ENCODE measurements around the gene EID2B.

EID2B gene

GRCh38 chr19:39532233-39533002 is at the start of gene EID2B:
TSS of gene EID2B (minus strand) at chr19:39532852. CDS start at chr19:39532802, 50 bp downstream.
- DNase-seq (ENCODE audit: low read depth, low spot score) = peak; percentile 88

DNA sequence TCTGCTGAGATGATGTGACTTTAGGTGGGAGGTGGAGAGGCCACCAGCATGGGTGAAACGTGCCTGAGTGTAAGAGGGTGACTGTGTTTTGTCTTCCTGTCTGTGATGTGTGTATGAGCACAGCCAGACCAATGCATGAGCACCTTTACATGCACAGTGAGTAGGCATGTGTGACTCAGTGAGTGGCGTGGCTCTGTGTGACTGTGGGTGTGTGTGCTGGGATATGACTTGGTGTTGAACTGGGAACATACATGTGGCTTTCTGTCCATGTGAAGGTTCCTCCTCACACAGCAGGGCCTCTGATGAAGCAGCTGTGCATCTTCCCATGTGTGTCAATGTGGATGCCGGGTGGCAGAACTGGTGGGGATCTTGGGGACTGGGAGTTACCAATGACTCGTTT is 49.8 kb upstream of the EID2B start:
- no peak for DNase-seq (ENCODE audit: low read depth, low spot score)

GRCh38 chr19:39568604-39569003 is 36.0 kb upstream of the EID2B start:
- no peak for DNase-seq (ENCODE audit: low read depth, low spot score)

DNA sequence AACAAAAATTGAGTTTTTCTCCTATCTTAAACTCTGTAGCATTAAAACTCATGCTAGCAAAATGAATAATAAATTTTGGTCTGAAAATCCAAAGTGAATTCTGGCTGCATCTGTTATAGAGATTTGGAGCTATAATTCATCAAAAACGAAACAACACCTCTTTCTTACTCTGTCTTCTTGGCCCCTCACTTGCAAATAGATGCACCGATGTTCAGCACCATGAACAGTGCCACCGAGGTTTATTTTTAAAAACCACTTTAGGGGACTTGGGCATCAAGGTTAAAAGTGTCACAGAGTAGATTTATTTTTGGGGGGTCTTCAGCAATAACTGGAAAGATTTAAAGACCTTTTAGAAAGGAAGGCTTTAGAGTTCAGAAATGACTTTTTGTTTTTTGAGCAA is 33.4 kb upstream of the EID2B start:
- DNase-seq (ENCODE audit: low read depth, low spot score) = no peak

- DNase-seq (ENCODE audit: low read depth, low spot score) = no peak
Observed at GRCh38 chr19:39563408-39563807, 30.8 kb upstream of the EID2B start.

GRCh38 chr19:39558624-39559117 is 26.0 kb upstream of the EID2B start:
- no peak for DNase-seq (ENCODE audit: low read depth, low spot score)

DNA sequence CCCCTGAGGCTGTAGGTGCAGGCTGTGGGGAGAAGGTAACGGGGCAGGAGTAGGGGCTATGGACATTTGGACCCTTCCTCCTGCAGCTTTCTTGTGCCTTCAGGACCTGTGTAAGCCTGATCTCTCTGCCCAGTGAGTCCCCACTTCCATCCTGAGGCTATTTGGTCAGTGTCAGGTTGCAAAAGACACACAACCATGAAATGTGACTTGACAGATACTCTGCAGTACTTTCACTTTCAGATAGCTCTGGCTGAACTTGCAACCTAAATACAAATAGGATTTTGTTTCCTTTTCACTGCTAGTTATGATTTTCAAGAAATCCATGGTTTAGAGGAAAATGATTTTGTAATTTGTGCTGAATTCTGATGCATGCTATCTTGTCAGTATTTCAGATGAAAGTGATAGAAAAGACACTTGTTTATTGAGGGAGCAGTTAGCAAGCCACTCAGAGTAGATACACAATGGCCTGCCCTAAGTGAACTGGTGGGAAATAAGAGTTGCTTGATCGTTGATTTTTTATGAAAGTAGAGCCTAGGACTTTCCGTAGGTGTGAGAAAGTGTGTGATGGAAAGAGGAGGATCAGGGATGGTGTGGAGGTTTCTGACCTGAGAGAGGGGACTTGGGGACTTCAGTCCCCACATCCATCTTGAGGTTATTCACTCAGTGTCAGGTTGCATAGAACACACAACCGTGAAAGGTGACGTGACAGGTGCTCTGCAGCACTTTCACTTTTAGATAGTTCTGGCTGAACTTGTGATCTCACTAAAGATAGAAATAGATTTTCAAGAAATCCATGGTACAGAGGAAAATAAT is 25.4 kb upstream of the EID2B start:
- no peak for DNase-seq (ENCODE audit: low read depth, low spot score)

- no peak for DNase-seq (ENCODE audit: low read depth, low spot score)
Observed at GRCh38 chr19:39555883-39556282, 23.2 kb upstream of the EID2B start.

GRCh38 chr19:39554701-39555311 is 22.2 kb upstream of the EID2B start:
- no peak for DNase-seq (ENCODE audit: low read depth, low spot score)

GRCh38 chr19:39553082-39553652 is 20.5 kb upstream of the EID2B start:
- DNase-seq (ENCODE audit: low read depth, low spot score) = no peak

GRCh38 chr19:39550197-39550596 is 17.5 kb upstream of the EID2B start:
- DNase-seq (ENCODE audit: low read depth, low spot score) = no peak

DNA sequence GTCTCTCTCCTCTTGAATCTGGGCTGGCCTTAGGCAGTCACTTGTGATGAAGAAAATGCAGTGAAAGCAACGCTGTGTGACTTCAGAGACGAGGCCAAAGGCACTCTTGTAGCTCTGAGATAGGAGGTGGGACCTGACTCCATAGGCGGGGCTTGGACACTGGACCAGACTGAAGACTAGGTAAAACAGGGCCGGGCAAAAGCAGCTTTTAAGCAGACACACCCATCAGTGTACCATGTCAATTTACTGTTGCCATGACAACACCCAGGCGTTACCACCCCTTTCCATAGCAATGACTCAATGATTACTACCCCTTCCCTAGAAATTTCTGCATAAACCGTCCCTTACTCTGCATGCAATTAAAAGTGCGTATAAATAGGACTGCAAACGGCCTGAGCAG is 13.9 kb upstream of the EID2B start:
- DNase-seq (ENCODE audit: low read depth, low spot score) = no peak

DNA sequence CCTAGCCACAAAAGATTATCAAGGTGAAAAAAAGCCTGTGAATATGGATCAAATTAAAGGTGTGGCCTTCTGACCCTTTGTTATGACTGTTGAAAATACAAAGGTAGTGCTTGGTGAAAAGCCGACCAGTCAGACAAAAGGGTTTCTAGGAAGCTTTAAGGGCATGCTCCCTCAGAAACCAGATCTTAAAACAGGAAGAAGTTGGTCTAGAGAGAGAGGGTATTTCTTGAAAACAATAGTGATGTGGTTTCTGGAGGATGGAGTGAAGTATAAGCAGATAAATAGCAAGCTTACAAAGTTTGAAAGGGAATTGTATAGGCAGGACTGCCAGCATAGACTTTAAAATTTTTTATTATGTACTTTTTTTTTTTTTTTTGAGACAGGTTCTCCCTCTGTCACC is 12.3 kb upstream of the EID2B start:
- no peak for DNase-seq (ENCODE audit: low read depth, low spot score)

DNA sequence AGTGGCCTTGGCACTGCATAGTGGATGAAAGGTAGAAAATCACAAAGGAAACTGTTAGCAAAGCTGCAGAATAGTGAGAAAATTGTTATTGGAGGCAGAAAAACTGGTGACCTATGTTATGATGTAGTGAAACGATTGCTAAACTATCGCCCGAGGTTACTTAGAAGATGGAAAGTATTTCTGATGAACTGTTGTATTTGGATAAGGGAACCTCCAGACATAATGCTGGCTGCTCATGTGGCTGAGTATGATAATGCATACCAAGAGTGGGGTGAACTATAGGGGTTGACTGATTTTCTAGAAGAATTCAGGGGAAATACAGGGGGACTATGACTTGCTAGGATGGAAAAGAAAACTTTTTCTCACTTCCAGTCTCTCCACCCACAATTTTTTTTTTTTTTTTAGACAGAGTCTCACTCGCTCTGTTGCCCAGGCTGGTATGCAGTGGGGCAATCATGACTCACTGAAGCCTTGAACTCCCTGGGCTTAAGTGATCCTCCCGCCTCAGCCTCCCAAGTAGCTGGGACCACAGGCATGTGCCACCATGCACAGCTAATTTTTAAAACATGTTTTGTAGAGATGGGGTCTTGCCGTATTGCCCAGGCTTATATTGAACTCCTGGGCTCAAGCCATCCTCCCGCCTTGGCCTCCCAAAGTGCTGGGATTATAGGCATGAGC is 11.7 kb upstream of the EID2B start:
- DNase-seq (ENCODE audit: low read depth, low spot score) = no peak

DNA sequence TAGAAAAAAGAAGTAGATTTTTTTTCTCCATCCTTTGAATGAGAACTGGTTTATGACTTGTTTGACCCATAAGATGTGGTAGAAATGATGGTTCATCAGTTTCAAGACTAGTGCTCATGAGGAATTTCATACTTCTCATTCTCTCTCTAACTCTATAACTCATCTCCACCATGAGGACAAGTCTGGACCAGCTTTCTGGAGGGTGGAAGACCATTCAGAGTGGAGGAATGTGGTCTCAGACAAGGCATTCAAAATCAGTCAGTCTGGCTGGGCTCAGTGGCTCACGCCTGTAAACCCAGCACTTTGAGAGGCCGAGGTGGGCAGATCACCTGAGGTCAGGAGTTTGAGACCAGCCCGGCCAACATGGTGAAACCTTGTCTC is 10.8 kb upstream of the EID2B start:
- no peak for DNase-seq (ENCODE audit: low read depth, low spot score)

- no peak for DNase-seq (ENCODE audit: low read depth, low spot score)
Observed at GRCh38 chr19:39542206-39542605, 9.6 kb upstream of the EID2B start.

DNA sequence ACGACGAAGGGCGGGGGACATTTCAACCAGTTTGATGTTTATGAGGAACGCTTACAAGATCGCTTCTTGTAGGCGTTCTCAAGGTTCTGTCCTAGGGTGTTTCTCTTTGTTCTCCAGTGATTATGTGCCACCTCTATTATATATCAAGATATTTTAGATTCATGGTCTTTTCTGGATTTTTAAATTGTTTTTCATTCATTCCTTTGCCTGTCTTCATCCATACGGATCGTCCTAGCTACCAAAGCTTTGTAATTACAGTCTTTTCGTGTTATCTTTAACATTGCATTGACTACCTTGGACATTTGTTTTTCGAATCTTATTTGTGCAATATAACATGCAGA is 7.7 kb upstream of the EID2B start:
- DNase-seq (ENCODE audit: low read depth, low spot score) = no peak

DNA sequence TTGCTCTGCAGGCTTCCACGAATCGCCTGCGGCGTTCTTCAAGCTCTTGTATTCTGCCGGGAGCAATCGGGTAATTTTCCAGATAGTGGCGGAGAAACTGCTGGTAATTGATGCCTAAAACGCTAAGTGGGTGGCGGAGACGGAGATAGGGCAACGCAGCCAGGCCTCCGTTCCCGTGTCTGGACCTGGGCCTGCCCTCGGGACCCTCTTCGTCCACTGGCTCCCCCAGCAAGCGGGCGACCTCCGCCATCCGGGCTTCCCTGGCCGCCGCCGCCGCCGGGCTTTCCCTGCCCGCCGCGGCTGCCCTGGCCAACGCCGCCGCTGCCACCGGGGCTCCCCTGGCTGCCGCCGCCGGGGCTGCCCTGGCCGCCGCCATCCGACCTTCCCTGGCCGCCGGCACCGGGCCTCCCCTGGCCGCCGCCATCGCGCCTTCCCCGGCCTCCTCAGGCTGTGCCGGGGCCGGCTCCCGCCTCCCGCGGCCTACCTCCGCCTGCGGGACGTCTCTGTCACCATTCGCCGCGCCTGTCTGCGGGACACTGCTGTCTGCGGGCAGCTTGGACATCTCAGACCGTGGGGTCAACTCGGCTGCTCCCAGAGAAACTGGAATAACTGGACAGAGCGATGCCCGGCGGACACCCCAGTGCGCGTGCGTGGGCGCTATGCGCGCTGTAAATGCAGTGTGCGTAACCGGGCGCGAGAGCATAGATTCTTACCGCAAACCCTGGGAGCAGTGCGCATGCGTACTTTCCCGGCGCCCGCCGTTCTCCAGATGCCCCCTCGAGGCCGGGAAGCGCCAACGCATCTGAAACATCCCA is 7.1 kb upstream of the EID2B start, which contains the start of gene EID2:
Gene EID2, minus strand, starts transcription at position 644 of the 815 bp plus-strand sequence. Its CDS starts 82 bp downstream, at position 562.
- peak; percentile 77 for DNase-seq (ENCODE audit: low read depth, low spot score)

GRCh38 chr19:39539165-39539517 is 6.5 kb upstream of the EID2B start:
- no peak for DNase-seq (ENCODE audit: low read depth, low spot score)

- no peak for DNase-seq (ENCODE audit: low read depth, low spot score)
Observed at GRCh38 chr19:39533791-39534190, 1.1 kb upstream of the EID2B start.

All from brain pericyte (primary cell).